ENCODE data around the gene KLHDC4. TPM values are rescaled to one million over a fixed set of nuclear protein-coding genes. Genes with fewer than 3 reads are reported as not detected.
"Not testable (repeated sequence)": the region's sequence is repeated elsewhere in the genome, so short reads cannot be mapped to it uniquely, and the experiment has no call there.

KLHDC4 gene
- total RNA-seq, 2 donors from 2014 or later: 21.8 to 79.4 TPM

DNA sequence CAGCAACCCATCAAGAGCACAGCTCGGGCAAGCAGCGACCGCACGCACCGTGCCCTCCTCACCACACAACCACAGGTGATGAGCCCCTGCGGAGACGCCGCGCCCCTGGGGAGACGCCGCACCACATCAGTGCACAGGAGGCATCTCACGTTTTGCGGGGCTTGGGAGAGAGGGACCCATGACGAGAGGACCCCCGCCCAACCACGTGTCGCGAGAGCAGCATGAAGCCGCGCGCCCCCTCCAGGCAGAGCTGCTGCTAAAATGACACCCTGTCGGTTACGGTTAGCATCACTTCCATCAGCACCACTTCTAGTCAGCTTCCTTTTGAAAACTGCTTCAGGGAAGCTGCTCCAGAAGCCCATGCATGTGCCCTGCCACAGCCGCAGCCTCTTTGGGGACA is 45.3 kb downstream of the KLHDC4 start:
- TF ChIP-seq, protein P1, sequence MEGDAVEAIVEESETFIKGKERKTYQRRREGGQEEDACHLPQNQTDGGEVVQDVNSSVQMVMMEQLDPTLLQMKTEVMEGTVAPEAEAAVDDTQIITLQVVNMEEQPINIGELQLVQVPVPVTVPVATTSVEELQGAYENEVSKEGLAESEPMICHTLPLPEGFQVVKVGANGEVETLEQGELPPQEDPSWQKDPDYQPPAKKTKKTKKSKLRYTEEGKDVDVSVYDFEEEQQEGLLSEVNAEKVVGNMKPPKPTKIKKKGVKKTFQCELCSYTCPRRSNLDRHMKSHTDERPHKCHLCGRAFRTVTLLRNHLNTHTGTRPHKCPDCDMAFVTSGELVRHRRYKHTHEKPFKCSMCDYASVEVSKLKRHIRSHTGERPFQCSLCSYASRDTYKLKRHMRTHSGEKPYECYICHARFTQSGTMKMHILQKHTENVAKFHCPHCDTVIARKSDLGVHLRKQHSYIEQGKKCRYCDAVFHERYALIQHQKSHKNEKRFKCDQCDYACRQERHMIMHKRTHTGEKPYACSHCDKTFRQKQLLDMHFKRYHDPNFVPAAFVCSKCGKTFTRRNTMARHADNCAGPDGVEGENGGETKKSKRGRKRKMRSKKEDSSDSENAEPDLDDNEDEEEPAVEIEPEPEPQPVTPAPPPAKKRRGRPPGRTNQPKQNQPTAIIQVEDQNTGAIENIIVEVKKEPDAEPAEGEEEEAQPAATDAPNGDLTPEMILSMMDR (IDR thresholded peaks at IDR 0.05): no peak
- Histone ChIP-seq H3K27me3 (no peaks in the 10 kb centered on the region), H3K9ac (ENCODE audit: low read depth in 2 of 2, low read length in 2 of 2) (no peak overlapping the region), H3K27ac (no peak overlapping the region), H3K36me3 (no peaks in the 10 kb centered on the region), H3K4me3 (no peak overlapping the region), H3K9me3 (no peaks in the 10 kb centered on the region), H3K4me1 (no peaks in the 10 kb centered on the region)
- intact Hi-C loops (cut with DNase I): no loop called here
- no peak for DNase-seq

DNA sequence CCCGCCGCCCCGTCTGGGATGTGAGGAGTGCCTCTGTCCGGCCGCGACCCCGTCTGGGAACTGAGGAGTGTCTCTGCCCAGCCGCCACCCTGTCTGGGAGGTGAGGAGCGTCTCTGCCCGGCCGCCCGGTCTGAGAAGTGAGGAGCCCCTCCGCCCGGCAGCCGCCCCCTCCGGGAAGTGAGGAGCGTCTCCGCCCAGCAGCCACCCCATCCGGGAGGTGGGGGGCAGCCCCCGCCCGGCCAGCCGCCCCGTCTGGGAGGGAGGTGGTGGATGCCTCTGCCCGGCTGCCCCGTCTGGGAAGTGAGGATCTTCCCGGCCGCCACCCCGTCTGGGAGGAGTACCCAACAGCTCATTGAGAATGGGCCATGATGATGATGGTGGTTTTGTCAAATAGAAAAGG is 47.0 kb downstream of the KLHDC4 start:
- H3K27me3 ChIP-seq; H3K4me1 ChIP-seq; H3K9ac ChIP-seq (ENCODE audit: low read depth in 2 of 2, low read length in 2 of 2); H3K27ac ChIP-seq; H3K4me3 ChIP-seq; H3K9me3 ChIP-seq; intact Hi-C loops (cut with DNase I); DNase-seq; H3K36me3 ChIP-seq: not testable (repeated sequence)

DNA sequence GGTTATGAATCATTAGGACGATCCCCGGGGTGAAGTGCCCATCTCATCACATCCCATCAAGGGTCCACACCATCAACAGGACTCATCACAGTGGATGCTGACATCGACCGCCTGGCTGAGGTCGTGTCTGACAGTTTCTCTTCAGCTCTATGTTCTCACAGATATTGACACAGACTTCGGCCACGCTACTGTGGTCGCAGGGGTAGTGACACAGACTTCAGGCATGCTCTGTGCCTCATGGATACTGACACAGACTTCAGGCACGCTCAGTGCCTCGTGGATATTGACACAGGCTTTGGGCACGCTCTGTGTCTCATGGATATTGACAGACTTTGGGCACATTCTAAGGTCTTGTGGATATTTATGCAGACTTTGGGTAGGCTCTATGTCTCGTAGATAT is 50.1 kb downstream of the KLHDC4 start:
- Histone ChIP-seq H3K9ac (ENCODE audit: low read depth in 2 of 2, low read length in 2 of 2) (no peak overlapping the region), H3K4me3 (no peak overlapping the region), H3K36me3 (no peaks in the 10 kb centered on the region), H3K27me3 (no peaks in the 10 kb centered on the region), H3K9me3 (no peaks in the 10 kb centered on the region), H3K27ac (no peak overlapping the region), H3K4me1 (no peaks in the 10 kb centered on the region)
- no peak for DNase-seq
- intact Hi-C loops (cut with DNase I): no loop called here
- TF ChIP-seq, protein P1 (IDR thresholded peaks at IDR 0.05): no peak

DNA sequence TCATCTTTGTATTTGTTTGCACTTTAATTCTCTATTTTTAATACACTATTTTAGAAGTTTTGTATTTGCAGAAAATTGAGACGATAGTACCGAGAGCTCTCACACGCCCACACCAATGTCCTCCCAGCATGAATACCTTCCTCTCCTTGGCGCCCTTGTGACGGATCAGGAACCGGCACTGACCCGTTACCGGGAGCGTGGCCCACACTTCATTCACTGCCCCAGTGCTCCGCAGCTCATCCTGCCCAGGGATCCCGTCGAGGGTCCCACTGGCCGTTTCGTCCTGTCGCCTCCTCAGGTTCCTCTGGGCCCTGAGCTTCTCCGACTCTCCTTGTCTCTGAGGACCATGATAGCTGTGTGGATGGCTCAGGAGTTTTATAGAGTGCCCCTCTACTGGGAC is 50.6 kb downstream of the KLHDC4 start:
- TF ChIP-seq, protein P1 (IDR thresholded peaks at IDR 0.05): no peak
- intact Hi-C loops (cut with DNase I): no loop called here

DNA sequence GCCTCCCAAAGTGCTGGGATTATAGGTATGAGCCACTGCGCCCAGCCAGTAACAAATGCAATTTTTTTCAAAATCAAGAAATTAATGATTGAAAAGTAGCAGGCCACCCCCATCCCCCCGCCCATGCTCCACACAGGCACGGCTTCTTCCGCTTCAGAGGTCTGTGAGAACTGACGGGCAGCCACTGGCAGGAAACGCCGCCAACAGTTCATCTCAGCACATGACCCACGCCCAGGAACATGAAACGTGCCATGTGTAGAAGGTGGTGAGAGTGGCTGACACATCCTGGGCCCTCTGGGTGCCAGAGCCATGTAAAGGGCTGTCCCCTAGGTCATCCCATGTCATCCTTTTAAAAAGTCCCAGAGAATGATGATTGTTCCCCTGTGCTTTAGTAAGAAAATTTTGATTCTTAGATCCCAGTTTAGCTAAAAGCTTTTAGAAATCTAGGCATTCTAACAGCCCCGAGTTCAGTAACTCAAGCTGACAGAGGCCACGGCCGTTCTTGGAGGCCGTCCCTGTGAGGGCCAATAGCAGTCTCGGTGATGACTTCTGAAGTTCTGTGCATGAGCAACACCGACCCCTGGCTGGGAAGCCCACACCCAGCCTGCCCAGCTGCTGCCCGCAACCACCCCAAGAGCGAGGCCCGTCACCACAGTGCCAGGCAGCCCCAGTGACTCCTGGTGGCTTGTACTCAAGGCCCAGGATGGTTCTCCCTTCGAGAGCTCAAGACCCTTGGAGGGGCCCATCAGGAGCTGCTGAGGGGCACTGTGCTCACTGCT is 52.1 kb downstream of the KLHDC4 start:
- Histone ChIP-seq H3K36me3 (no peaks in the 10 kb centered on the region), H3K4me1 (no peaks in the 10 kb centered on the region), H3K27me3 (no peaks in the 10 kb centered on the region), H3K9me3 (no peaks in the 10 kb centered on the region), H3K4me3 (no peak overlapping the region), H3K27ac (no peak overlapping the region), H3K9ac (ENCODE audit: low read depth in 2 of 2, low read length in 2 of 2) (no peak overlapping the region)
- TF ChIP-seq, protein P1 (IDR thresholded peaks at IDR 0.05): no peak
- intact Hi-C loops (cut with DNase I): no loop called here
- DNase-seq: no peak

More for the DNA sequence above, 50.6 kb downstream of the KLHDC4 start:
- DNase-seq: no peak
- Histone ChIP-seq H3K27ac (no peak overlapping the region), H3K9ac (ENCODE audit: low read depth in 2 of 2, low read length in 2 of 2) (no peak overlapping the region), H3K4me3 (no peak overlapping the region), H3K9me3 (no peaks in the 10 kb centered on the region), H3K27me3 (no peaks in the 10 kb centered on the region), H3K36me3 (no peaks in the 10 kb centered on the region), H3K4me1 (no peaks in the 10 kb centered on the region)

DNA sequence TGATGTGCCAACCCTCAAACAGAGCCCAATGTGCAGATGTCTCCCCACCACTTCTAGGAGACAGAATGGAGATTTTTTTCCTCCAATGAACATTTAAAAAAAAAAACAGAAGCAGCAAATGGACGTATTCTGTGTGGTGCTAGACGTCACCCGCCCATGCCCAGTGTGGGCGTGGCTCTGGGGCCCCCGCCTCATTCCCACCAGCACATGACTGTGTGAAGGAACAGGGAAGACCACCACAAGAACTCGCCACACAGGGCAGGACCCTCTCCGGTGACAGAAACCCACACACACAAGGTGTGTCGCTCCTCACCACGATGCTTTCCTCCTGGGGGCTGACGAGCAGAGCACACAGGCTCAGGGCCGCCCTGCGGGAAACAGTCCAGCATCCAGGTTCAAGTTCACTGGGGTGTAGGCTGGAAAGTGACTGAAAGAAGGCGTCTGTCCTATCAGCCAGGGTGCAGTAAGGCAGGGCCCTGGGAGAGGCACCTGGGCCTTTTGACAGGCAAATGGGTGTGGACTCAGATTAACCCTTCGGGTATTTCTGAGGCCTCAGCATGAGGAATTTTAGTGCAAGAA is 53.5 kb downstream of the KLHDC4 start:
- peak; percentile 27 for DNase-seq

More for the DNA sequence above, 53.5 kb downstream of the KLHDC4 start:
- no peaks in the 10 kb centered on the region for H3K36me3 ChIP-seq
- intact Hi-C loops (cut with DNase I): no loop called here
- H3K4me3 ChIP-seq: no peak overlapping the region
- H3K9me3 ChIP-seq: no peaks in the 10 kb centered on the region
- TF ChIP-seq, protein P1 (IDR thresholded peaks at IDR 0.05): no peak
- no peak overlapping the region for H3K27ac ChIP-seq
- H3K4me1 ChIP-seq: no peaks in the 10 kb centered on the region
- H3K9ac ChIP-seq (ENCODE audit: low read depth in 2 of 2, low read length in 2 of 2): no peak overlapping the region
- H3K27me3 ChIP-seq: no peaks in the 10 kb centered on the region
